ENCODE data around the gene MRPS18B.

Gene MRPS18B

GRCh38 chr6:30615958-30616810, 1.5 kb upstream of the MRPS18B start:
- H3K36me3 ChIP-seq (ENCODE audit: control insufficient read depth, insufficient read depth, low read length) = peaks cover 53% of the 10 kb centered on the region
- H3K4me3 ChIP-seq (ENCODE audit: extremely low read depth, insufficient read depth, low read length, poor library complexity, severe bottlenecking) = peak overlapping the region; percentile 84
- 0% methylated on average over 3 to 5 of the region's 10 CpGs for whole genome bisulfite sequencing, 2 experiments (ENCODE audit: insufficient coverage in 2 of 2)
- H3K9me3 ChIP-seq (ENCODE audit: control insufficient read depth, low read length) = no peaks in the 10 kb centered on the region
- peaks cover 18% of the 10 kb centered on the region for H3K4me1 ChIP-seq (ENCODE audit: control insufficient read depth, insufficient read depth, low read length, poor library complexity, severe bottlenecking)
- peak overlapping the region; percentile 99 for H3K27ac ChIP-seq (ENCODE audit: low read depth, low read length, severe bottlenecking)

- H3K27ac ChIP-seq (ENCODE audit: low read depth, low read length, severe bottlenecking) = peak within 1 kb of the TSS; percentile 99
- no peaks in the 10 kb centered on the region for H3K9me3 ChIP-seq (ENCODE audit: control insufficient read depth, low read length)
- 0 to 1% methylated on average over 29 to 35 of the region's 40 CpGs for WGBS, 2 experiments (ENCODE audit: insufficient coverage in 2 of 2)
- peak within 1 kb of the TSS; percentile 84 for H3K4me3 ChIP-seq (ENCODE audit: extremely low read depth, insufficient read depth, low read length, poor library complexity, severe bottlenecking)
- H3K4me1 ChIP-seq (ENCODE audit: control insufficient read depth, insufficient read depth, low read length, poor library complexity, severe bottlenecking) = peaks cover 18% of the 10 kb centered on the region
- peaks cover 56% of the 10 kb centered on the region for H3K36me3 ChIP-seq (ENCODE audit: control insufficient read depth, insufficient read depth, low read length)
These were observed 652 bp upstream of the MRPS18B start, which contains the start of gene PPP1R10 for GRCh38 chr6:30616811-30617564. PPP1R10 (minus strand) TSS chr6:30617243; CDS start chr6:30609944, 7,299 bp downstream.

- no peaks in the 10 kb centered on the region for H3K9me3 ChIP-seq (ENCODE audit: control insufficient read depth, low read length)
- H3K4me3 ChIP-seq (ENCODE audit: extremely low read depth, insufficient read depth, low read length, poor library complexity, severe bottlenecking) = peak overlapping the region; percentile 84
- H3K27ac ChIP-seq (ENCODE audit: low read depth, low read length, severe bottlenecking) = peak overlapping the region; percentile 99
- H3K36me3 ChIP-seq (ENCODE audit: control insufficient read depth, insufficient read depth, low read length) = peaks cover 64% of the 10 kb centered on the region
- 40 to 46% methylated on average over 3 of the region's 8 CpGs for WGBS, 2 experiments (ENCODE audit: insufficient coverage in 2 of 2)
- peaks cover 13% of the 10 kb centered on the region for H3K4me1 ChIP-seq (ENCODE audit: control insufficient read depth, insufficient read depth, low read length, poor library complexity, severe bottlenecking)
These were observed 694 bp downstream of the MRPS18B start for GRCh38 chr6:30618270-30618797.

- H3K27ac ChIP-seq (ENCODE audit: low read depth, low read length, severe bottlenecking) = no peak overlapping the region
- H3K4me1 ChIP-seq (ENCODE audit: control insufficient read depth, insufficient read depth, low read length, poor library complexity, severe bottlenecking) = peaks cover 1% of the 10 kb centered on the region
- no peaks in the 10 kb centered on the region for H3K9me3 ChIP-seq (ENCODE audit: control insufficient read depth, low read length)
- H3K4me3 ChIP-seq (ENCODE audit: extremely low read depth, insufficient read depth, low read length, poor library complexity, severe bottlenecking) = no peak overlapping the region
- peaks cover 64% of the 10 kb centered on the region for H3K36me3 ChIP-seq (ENCODE audit: control insufficient read depth, insufficient read depth, low read length)
- WGBS, 2 experiments (ENCODE audit: insufficient coverage in 2 of 2) = 99 to 100% methylated on average over 9 to 11 of the region's 11 CpGs
These were observed 1.9 kb downstream of the MRPS18B start for GRCh38 chr6:30619561-30619960.

GRCh38 chr6:30625511-30625910, 7.9 kb downstream of the MRPS18B start:
- 92 to 99% methylated on average over 8 of the region's 8 CpGs for WGBS, 2 experiments (ENCODE audit: insufficient coverage in 2 of 2)
- Histone ChIP-seq H3K27ac (ENCODE audit: low read depth, low read length, severe bottlenecking) (no peak overlapping the region), H3K4me3 (ENCODE audit: extremely low read depth, insufficient read depth, low read length, poor library complexity, severe bottlenecking) (no peak overlapping the region), H3K36me3 (ENCODE audit: control insufficient read depth, insufficient read depth, low read length) (peaks cover 85% of the 10 kb centered on the region), H3K4me1 (ENCODE audit: control insufficient read depth, insufficient read depth, low read length, poor library complexity, severe bottlenecking) (peaks cover 4% of the 10 kb centered on the region), H3K9me3 (ENCODE audit: control insufficient read depth, low read length) (no peaks in the 10 kb centered on the region)

- WGBS, 2 experiments (ENCODE audit: insufficient coverage in 2 of 2) = 9% methylated on average over 29 to 33 of the region's 36 CpGs
- H3K9me3 ChIP-seq (ENCODE audit: control insufficient read depth, low read length) = no peaks in the 10 kb centered on the region
- H3K36me3 ChIP-seq (ENCODE audit: control insufficient read depth, insufficient read depth, low read length) = peaks cover 84% of the 10 kb centered on the region
- peak within 1 kb of the TSS; percentile 88 for H3K27ac ChIP-seq (ENCODE audit: low read depth, low read length, severe bottlenecking)
- peaks cover 4% of the 10 kb centered on the region for H3K4me1 ChIP-seq (ENCODE audit: control insufficient read depth, insufficient read depth, low read length, poor library complexity, severe bottlenecking)
- H3K4me3 ChIP-seq (ENCODE audit: extremely low read depth, insufficient read depth, low read length, poor library complexity, severe bottlenecking) = peak within 1 kb of the TSS; percentile 65
These were observed 9.1 kb downstream of the MRPS18B start, which contains the start of gene ATAT1 for GRCh38 chr6:30626484-30627366. ATAT1 (plus strand) TSS chr6:30626874.

GRCh38 chr6:30635834-30636233, 18.2 kb downstream of the MRPS18B start:
- H3K4me1 ChIP-seq (ENCODE audit: control insufficient read depth, insufficient read depth, low read length, poor library complexity, severe bottlenecking) = no peaks in the 10 kb centered on the region
- 100% methylated on average over 3 of the region's 3 CpGs for WGBS, 2 experiments (ENCODE audit: insufficient coverage in 2 of 2)
- no peak overlapping the region for H3K27ac ChIP-seq (ENCODE audit: low read depth, low read length, severe bottlenecking)
- no peaks in the 10 kb centered on the region for H3K9me3 ChIP-seq (ENCODE audit: control insufficient read depth, low read length)
- H3K36me3 ChIP-seq (ENCODE audit: control insufficient read depth, insufficient read depth, low read length) = peaks cover 69% of the 10 kb centered on the region
- no peak overlapping the region for H3K4me3 ChIP-seq (ENCODE audit: extremely low read depth, insufficient read depth, low read length, poor library complexity, severe bottlenecking)

GRCh38 chr6:30640481-30640880, 22.8 kb downstream of the MRPS18B start:
- H3K36me3 ChIP-seq (ENCODE audit: control insufficient read depth, insufficient read depth, low read length) = peaks cover 63% of the 10 kb centered on the region
- WGBS, 2 experiments (ENCODE audit: insufficient coverage in 2 of 2) = 93 to 96% methylated on average over 7 to 8 of the region's 10 CpGs

GRCh38 chr6:30641048-30641447, 23.4 kb downstream of the MRPS18B start:
- WGBS, 2 experiments (ENCODE audit: insufficient coverage in 2 of 2) = 89 to 100% methylated on average over 1 of the region's 1 CpG
- Histone ChIP-seq H3K36me3 (ENCODE audit: control insufficient read depth, insufficient read depth, low read length) (peaks cover 63% of the 10 kb centered on the region), H3K9me3 (ENCODE audit: control insufficient read depth, low read length) (no peaks in the 10 kb centered on the region), H3K4me1 (ENCODE audit: control insufficient read depth, insufficient read depth, low read length, poor library complexity, severe bottlenecking) (no peaks in the 10 kb centered on the region), H3K4me3 (ENCODE audit: extremely low read depth, insufficient read depth, low read length, poor library complexity, severe bottlenecking) (no peak overlapping the region), H3K27ac (ENCODE audit: low read depth, low read length, severe bottlenecking) (no peak overlapping the region)

More at GRCh38 chr6:30640481-30640880, 22.8 kb downstream of the MRPS18B start:
- Histone ChIP-seq H3K4me1 (ENCODE audit: control insufficient read depth, insufficient read depth, low read length, poor library complexity, severe bottlenecking) (no peaks in the 10 kb centered on the region), H3K9me3 (ENCODE audit: control insufficient read depth, low read length) (no peaks in the 10 kb centered on the region), H3K27ac (ENCODE audit: low read depth, low read length, severe bottlenecking) (no peak overlapping the region), H3K4me3 (ENCODE audit: extremely low read depth, insufficient read depth, low read length, poor library complexity, severe bottlenecking) (no peak overlapping the region)

- H3K4me1 ChIP-seq (ENCODE audit: control insufficient read depth, insufficient read depth, low read length, poor library complexity, severe bottlenecking) = no peaks in the 10 kb centered on the region
- H3K36me3 ChIP-seq (ENCODE audit: control insufficient read depth, insufficient read depth, low read length) = peaks cover 64% of the 10 kb centered on the region
- no peak overlapping the region for H3K27ac ChIP-seq (ENCODE audit: low read depth, low read length, severe bottlenecking)
- H3K4me3 ChIP-seq (ENCODE audit: extremely low read depth, insufficient read depth, low read length, poor library complexity, severe bottlenecking) = no peak overlapping the region
- 100% methylated on average over 2 of the region's 2 CpGs; no CpG with 5 or more reads in 1 of the 2 experiments for WGBS, 2 experiments (ENCODE audit: insufficient coverage in 2 of 2)
- H3K9me3 ChIP-seq (ENCODE audit: control insufficient read depth, low read length) = no peaks in the 10 kb centered on the region
These were observed 26.0 kb downstream of the MRPS18B start for GRCh38 chr6:30643656-30644055.

Data from mesodermal cell (in vitro differentiated cells).